Activated CD4-positive, alpha-beta memory T cell treated with anti-CD3 and anti-CD28 coated beads, Interleukin-2, amount 10 ng/mL, durations not matched to agents 7 days and 5 days (primary cell): ENCODE measurements around the gene PRKACA. TPM values are rescaled to one million over a fixed set of nuclear protein-coding genes. Genes with fewer than 3 reads are reported as not detected.
"Not testable (repeated sequence)": the region's sequence is repeated elsewhere in the genome, so short reads cannot be mapped to it uniquely, and the experiment has no call there.

ENCODE experiments used
- CTCF ChIA-PET: fragments of 350-600 bp; sonication (Branson Sonifier 250); formaldehyde crosslinking; loops from one replicate; lab custom pipeline; 2021; ENCODE audit warnings: antibody characterized with exemption, inconsistent platforms; lab: Charles Lee
- POLR2A ChIA-PET: fragments of 350-600 bp; sonication (Branson Sonifier 250); formaldehyde crosslinking; loops from one replicate; lab custom pipeline; 2021; ENCODE audit warnings: antibody characterized with exemption; lab: Charles Lee
- DNase-seq: peaks from one replicate; pipeline ENCODE4 v3.0.0-alpha.2; 2020
- H3K27ac Mint-ChIP-seq: one replicate; pipeline ENCODE4 v1.8.0; 2021; ENCODE audit warnings: mild to moderate bottlenecking, mixed read lengths
- H3K27me3 Mint-ChIP-seq: one replicate; pipeline ENCODE4 v1.8.0; 2021; ENCODE audit warnings: mixed read lengths
- H3K36me3 Mint-ChIP-seq: one replicate; pipeline ENCODE4 v1.8.0; 2021; ENCODE audit warnings: low read depth, mixed read lengths
- H3K4me1 Mint-ChIP-seq: one replicate; pipeline ENCODE4 v1.8.0; 2021; ENCODE audit warnings: mixed read lengths
- H3K4me3 Mint-ChIP-seq: one replicate; pipeline ENCODE4 v1.8.0; 2021; ENCODE audit warnings: mild to moderate bottlenecking, mixed read lengths
- H3K9me3 Mint-ChIP-seq: one replicate; pipeline ENCODE4 v1.8.0; 2021; ENCODE audit warnings: mixed read lengths
- total RNA-seq, 2 experiments: library from RNA; stranded (reverse); gene quantifications; one replicate each; pipeline ENCODE4 v1.2.3, GENCODE V29; 2021

Gene PRKACA
- total RNA-seq, 2 experiments from 2014 or later, result 48.1 to 49.8 TPM

DNA sequence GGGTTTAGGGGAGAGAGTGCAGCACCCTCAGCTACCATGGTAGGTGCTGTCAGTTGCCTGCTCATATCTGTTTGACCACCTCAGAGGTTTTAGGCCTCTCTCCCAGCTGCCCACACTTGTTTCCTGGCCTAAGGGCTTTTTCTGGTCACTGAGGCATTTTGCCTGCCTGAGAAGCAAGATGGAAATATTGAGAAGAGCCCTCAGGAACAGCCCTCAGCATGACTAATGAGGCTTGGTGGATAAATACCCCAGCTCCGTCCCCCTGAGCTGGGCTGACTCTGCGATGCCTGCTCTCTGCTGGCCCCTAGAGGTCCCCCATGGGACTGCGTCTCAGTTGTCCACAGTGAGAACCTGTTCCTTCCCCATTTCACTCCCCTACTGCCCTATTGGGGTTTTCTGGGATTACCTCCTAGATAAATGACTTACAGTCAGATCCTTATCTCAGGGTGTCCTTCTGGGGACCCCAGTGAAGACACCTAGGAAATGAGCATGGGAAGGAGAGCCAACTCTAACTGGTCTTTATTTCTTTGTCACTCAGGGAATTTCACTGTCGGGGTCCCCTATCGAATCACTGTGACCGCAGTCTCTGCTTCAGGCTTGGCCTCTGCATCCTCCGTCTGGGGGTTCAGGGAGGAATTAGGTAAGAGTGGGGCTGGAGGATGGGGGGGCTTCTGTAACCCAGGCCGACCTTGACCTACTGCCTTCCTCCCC lies 69.0 kb downstream of the PRKACA start:
- POLR2A ChIA-PET, result interaction anchor here (1.0 to 1.1 kb wide), 3 partner anchors 8 to 87 kb away, joined by 3 read pairs; no protein-coding TSS in a partner anchor
- Mint-ChIP-seq H3K4me1 (peaks cover 2% of the 10 kb centered on the region), H3K4me3 (no peak overlapping the region), H3K27me3 (no peaks in the 10 kb centered on the region), H3K27ac (no peak overlapping the region), H3K36me3 (peaks cover 55% of the 10 kb centered on the region), H3K9me3 (no peaks in the 10 kb centered on the region)
- DNase-seq, result peak; percentile 75
- CTCF ChIA-PET, result interaction anchor here (0.6 to 4.1 kb wide), 12 partner anchors 11 to 169 kb away, joined by 3 to 37 read pairs (median 4); partner anchors contain the start of gene DCAF15

GRCh38 chr19:14047866-14048265 lies 69.7 kb downstream of the PRKACA start:
- ChIA-PET CTCF (interaction anchor here (0.6 to 4.1 kb wide), 11 partner anchors 12 to 168 kb away, joined by 3 to 37 read pairs (median 5); partner anchors contain the start of gene DCAF15), POLR2A (interaction anchor here (1.0 to 1.1 kb wide), 3 partner anchors 9 to 86 kb away, joined by 3 read pairs; no protein-coding TSS in a partner anchor)
- not testable (repeated sequence) for H3K27ac Mint-ChIP-seq, H3K4me3 Mint-ChIP-seq, H3K9me3 Mint-ChIP-seq, H3K4me1 Mint-ChIP-seq, DNase-seq, H3K27me3 Mint-ChIP-seq
- H3K36me3 Mint-ChIP-seq, result peaks cover 55% of the 10 kb centered on the region

DNA sequence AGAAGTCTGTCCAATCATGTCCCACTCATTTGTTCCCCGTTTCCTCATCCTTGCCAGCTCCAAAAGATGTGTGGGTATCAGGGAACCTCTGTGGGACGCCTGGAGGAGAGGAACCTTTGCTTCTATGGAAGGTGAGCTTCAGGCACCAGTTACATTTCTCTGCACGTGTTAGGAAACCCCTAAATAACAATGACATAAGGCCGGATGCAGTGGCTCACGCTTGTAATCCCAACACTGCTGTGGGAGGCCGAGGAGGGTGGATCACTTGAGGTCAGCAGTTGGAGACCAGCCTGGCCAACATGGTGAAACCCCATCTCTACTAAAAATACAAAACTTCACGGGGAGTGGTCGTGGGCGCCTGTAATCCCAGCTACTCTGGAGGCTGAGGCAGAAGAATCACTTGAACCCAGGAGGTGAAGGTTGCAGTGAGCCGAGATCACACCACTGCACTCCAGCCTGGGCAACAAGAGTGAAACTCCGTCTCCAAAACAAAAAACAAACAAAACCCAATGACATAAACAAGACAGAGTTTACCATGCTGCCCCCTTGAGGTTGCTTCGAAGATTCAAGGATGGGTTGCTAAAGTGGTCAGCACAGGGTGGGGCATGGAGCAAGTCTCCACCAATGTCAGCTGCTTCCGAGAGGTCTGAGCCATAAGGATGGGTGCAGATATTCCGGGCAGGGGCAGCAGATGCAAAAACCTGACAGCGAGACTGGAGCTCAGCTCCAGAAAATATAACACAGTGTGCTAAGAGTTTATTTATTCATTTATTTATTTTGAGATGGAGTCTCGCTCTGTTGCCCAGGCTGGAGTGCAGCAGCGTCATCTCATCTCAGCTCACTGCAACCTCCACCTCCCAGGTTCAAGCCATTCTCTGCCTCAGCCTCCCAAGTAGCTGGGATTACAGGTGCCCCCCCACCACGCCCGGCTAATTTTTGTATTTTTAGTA lies 74.6 kb downstream of the PRKACA start:
- not testable (repeated sequence) for H3K4me3 Mint-ChIP-seq, H3K27me3 Mint-ChIP-seq, H3K9me3 Mint-ChIP-seq
- peak; percentile 57 for DNase-seq
- ChIA-PET CTCF (interaction anchor here (1.0 to 4.1 kb wide), 11 partner anchors 10 to 162 kb away, joined by 3 to 26 read pairs (median 5); partner anchors contain the start of gene IL27RA), POLR2A (interaction anchor here (0.6 to 2.1 kb wide), 3 partner anchors 11 to 209 kb away, joined by 3 to 13 read pairs (median 3); partner anchors contain the start of gene IL27RA)
- Mint-ChIP-seq H3K36me3 (peaks cover 47% of the 10 kb centered on the region), H3K27ac (peak overlapping the region; percentile 75), H3K4me1 (peaks cover 14% of the 10 kb centered on the region)

Other genes starting within 250 kb of the PRKACA start
- under 1 TPM; 0.65 to 0.95 TPM for gene NANOS3, start 240.6 kb downstream of the PRKACA start, total RNA-seq
- 1 to 10 TPM; 3.8 to 4.4 TPM for gene BRME1, start 211.6 kb downstream of the PRKACA start, total RNA-seq
- 10 to 100 TPM; 30.6 to 32.7 TPM for gene CC2D1A, start 211.6 kb downstream of the PRKACA start, total RNA-seq
- gene PODNL1, start 179.3 kb downstream of the PRKACA start, total RNA-seq, result under 1 TPM; 0.35 to 0.48 TPM
- 10 to 100 TPM; 76.2 to 78.4 TPM for gene DCAF15, start 165.3 kb downstream of the PRKACA start, total RNA-seq
- gene RFX1, start 111.4 kb downstream of the PRKACA start, total RNA-seq, result 10 to 100 TPM; 16.8 to 18.6 TPM
- not detected for gene RLN3, start 89.6 kb downstream of the PRKACA start, total RNA-seq
- 10 to 100 TPM; 55.5 to 58.1 TPM for gene IL27RA, start 86.0 kb downstream of the PRKACA start, total RNA-seq
- not detected for gene PALM3, start 55.7 kb downstream of the PRKACA start, total RNA-seq
- 1 to 10 TPM; 3.2 to 3.5 TPM for gene MISP3, start 45.0 kb downstream of the PRKACA start, total RNA-seq
- under 1 TPM in 1 of 2 experiments, not detected in 1; 0.35 TPM for gene C19orf67, start 32.0 kb downstream of the PRKACA start, total RNA-seq
- gene SAMD1, start 27.0 kb downstream of the PRKACA start, total RNA-seq, result 10 to 100 TPM; 63.4 to 64.6 TPM
- 10 to 100 TPM; 93.5 to 94.8 TPM for gene ASF1B, start 18.8 kb upstream of the PRKACA start, total RNA-seq
- 1 to 10 TPM; 6.5 to 6.7 TPM for gene ADGRL1, start 88.4 kb upstream of the PRKACA start, total RNA-seq